GM12892 (cell line): Measurements from ENCODE around the gene PHACTR3.

Experiments used
- POLR2A ChIP-seq: IDR thresholded peaks from 2 replicates; pipeline ENCODE4 v1.6.1; 2011; ENCODE audit warnings: low read depth, low read length, control low read depth
- POLR2AphosphoS5 ChIP-seq: IDR thresholded peaks from 2 replicates; pipeline ENCODE4 v1.6.1; 2011; ENCODE audit warnings: low read depth, low read length, control low read depth

DNA sequence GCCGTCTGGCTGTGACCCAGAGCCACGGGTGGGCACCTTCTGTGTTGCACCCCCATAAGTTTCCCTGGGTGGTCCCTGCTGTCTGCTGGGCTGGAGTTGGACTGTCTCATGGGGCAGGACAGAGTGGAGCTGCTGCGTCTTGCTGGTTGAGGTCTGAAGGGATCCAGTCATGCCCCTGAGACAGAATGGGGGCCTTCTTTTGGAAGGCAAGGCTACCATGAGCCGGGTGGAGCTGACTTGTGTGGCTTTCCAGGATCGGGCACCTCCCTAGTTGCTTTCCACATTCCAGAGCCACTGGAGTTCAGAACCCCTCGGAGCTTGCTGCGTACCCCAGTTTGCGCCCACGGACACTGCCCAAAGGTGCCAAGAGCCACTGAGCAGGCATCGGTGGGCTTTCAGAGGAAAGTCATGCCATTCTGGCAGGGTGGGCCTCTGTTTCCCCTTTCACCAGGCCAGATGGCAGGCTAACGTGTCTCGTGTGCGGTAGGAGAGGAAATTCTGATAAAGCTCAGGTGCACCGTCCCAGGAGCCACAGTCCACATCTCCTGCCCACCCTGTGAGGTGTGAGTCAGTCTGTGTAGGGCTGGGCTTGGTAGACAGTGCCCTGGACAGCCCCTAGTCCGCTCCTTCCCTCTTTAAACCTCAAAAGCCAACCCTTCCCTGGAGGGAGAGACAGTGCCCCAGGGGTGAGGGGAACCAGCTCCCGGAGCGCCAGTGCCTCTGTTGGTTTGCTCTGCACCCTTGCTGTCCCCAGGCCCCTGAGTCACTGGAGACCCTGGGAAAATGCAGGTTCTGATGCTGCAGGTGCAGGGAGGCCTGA, 203.8 kb downstream of the PHACTR3 start:
- no peak for TF ChIP-seq POLR2A
- TF ChIP-seq POLR2AphosphoS5, result no peak
